Measurements from ENCODE around the gene CNTROB. TPM values are rescaled to one million over a fixed set of nuclear protein-coding genes. Genes with fewer than 3 reads are reported as not detected.

CNTROB gene
- total and polyA plus RNA-seq, 12 donors = 11.8 to 85.2 (median 19.2) TPM

- peak; percentile 98 to 99 (median 99) for DNase-seq
- Histone ChIP-seq H3K36me3 (replicated peaks in 1 of 2) (peaks cover 0 to 34% of the 10 kb centered on the region in 2 donors), H3K9me3 (replicated peaks in 1 of 3) (no peaks in the 10 kb centered on the region), H3K27ac (peak overlapping the region; percentile 81 to 93 (median 90)), H3K4me3 (no peak overlapping the region), H3K4me1 (replicated peaks in 1 of 2) (peaks cover 38 to 39% of the 10 kb centered on the region in 2 donors), H3K27me3 (no peaks in the 10 kb centered on the region)
- WGBS, 4 donors = 25 to 37% (median 30%) methylated on average over 9 to 11 of the region's 11 CpGs
- peak; percentile 38 to 87 (median 72) for TF ChIP-seq CTCF (IDR thresholded peaks at IDR 0.05)
- TF ChIP-seq POLR2A (IDR thresholded peaks at IDR 0.05) = peak in 1 of 2 donors; percentile 63
- intact Hi-C loops (cut with DNase I) = no loop called here
Measured at GRCh38 chr17:7889166-7889955, 42.6 kb upstream of the CNTROB start.

- Histone ChIP-seq H3K9me3 (replicated peaks in 1 of 3) (no peaks in the 10 kb centered on the region), H3K4me1 (replicated peaks in 1 of 2) (peaks cover 14 to 18% of the 10 kb centered on the region in 2 donors), H3K27me3 (no peaks in the 10 kb centered on the region), H3K27ac (no peak overlapping the region), H3K4me3 (no peak overlapping the region), H3K36me3 (replicated peaks in 1 of 2) (peaks cover 0 to 69% of the 10 kb centered on the region in 2 donors)
- no peak for TF ChIP-seq CTCF (IDR thresholded peaks at IDR 0.05)
- no peak for TF ChIP-seq POLR2A (IDR thresholded peaks at IDR 0.05)
- DNase-seq = peak in 1 of 7 donors; percentile 10
- intact Hi-C loops (cut with DNase I) = no loop called here
- 82 to 88% (median 84%) methylated on average over 10 to 15 of the region's 15 CpGs for WGBS, 4 donors
Measured at GRCh38 chr17:7893187-7893880, 38.7 kb upstream of the CNTROB start.

GRCh38 chr17:7894226-7894625 is 37.8 kb upstream of the CNTROB start:
- DNase-seq = peak in 3 of 7 donors; percentile 3 to 29 (median 17)
- Histone ChIP-seq H3K27me3 (no peaks in the 10 kb centered on the region), H3K9me3 (replicated peaks in 1 of 3) (no peaks in the 10 kb centered on the region), H3K27ac (no peak overlapping the region), H3K4me3 (no peak overlapping the region), H3K36me3 (replicated peaks in 1 of 2) (peaks cover 0 to 78% of the 10 kb centered on the region in 2 donors), H3K4me1 (replicated peaks in 1 of 2) (peaks cover 5 to 9% of the 10 kb centered on the region in 2 donors)
- WGBS, 4 donors = 89 to 92% (median 91%) methylated on average over 9 of the region's 9 CpGs
- intact Hi-C loops (cut with DNase I) = no loop called here
- no peak for TF ChIP-seq CTCF (IDR thresholded peaks at IDR 0.05)
- no peak for TF ChIP-seq POLR2A (IDR thresholded peaks at IDR 0.05)

- H3K36me3 ChIP-seq (replicated peaks in 1 of 2) = peaks cover 0 to 85% of the 10 kb centered on the region in 2 donors
- 82 to 92% (median 85%) methylated on average over 8 of the region's 8 CpGs for WGBS, 4 donors
- no peaks in the 10 kb centered on the region for H3K9me3 ChIP-seq (replicated peaks in 1 of 3)
- H3K4me3 ChIP-seq = no peak overlapping the region
- no peak for TF ChIP-seq CTCF (IDR thresholded peaks at IDR 0.05)
- TF ChIP-seq POLR2A (IDR thresholded peaks at IDR 0.05) = no peak
- no peak overlapping the region for H3K27ac ChIP-seq
- peaks cover 0 to 2% of the 10 kb centered on the region in 2 donors for H3K4me1 ChIP-seq (replicated peaks in 1 of 2)
- intact Hi-C loops (cut with DNase I) = loop anchor here in 1 of 2 donors (5.0 kb wide), 1 partner anchor 33 kb away; no protein-coding TSS in a partner anchor
- H3K27me3 ChIP-seq = no peaks in the 10 kb centered on the region
- DNase-seq = peak in 3 of 7 donors; percentile 1 to 16 (median 12)
Measured at GRCh38 chr17:7894866-7895265, 37.1 kb upstream of the CNTROB start.

Data from adrenal gland (tissue), 12 donors.